Endodermal cell (in vitro differentiated cells): ENCODE results near the gene NIN. TPM values are rescaled to one million over a fixed set of nuclear protein-coding genes. Genes with fewer than 3 reads are reported as not detected.

Experiments
- DNase-seq: peaks from one replicate; pipeline ENCODE4 v3.0.0-alpha.2; 2017
- H3K27ac ChIP-seq: 2 replicates; pipeline ENCODE4 v1.5.1; 2013; ENCODE audit warnings: mild to moderate bottlenecking, low read depth, low read length, moderate library complexity
- H3K27me3 ChIP-seq: 2 replicates; pipeline ENCODE4 v1.6.1; 2013; ENCODE audit warnings: mild to moderate bottlenecking, low read length, moderate library complexity; ENCODE audit not compliant: insufficient read depth, control insufficient read depth, poor library complexity, severe bottlenecking
- H3K36me3 ChIP-seq: 2 replicates; pipeline ENCODE4 v1.7.0; 2013; ENCODE audit warnings: mild to moderate bottlenecking, low read length, moderate library complexity; ENCODE audit not compliant: control insufficient read depth, insufficient read depth
- H3K4me1 ChIP-seq: one replicate; pipeline ENCODE4 v1.7.0; 2013; ENCODE audit warnings: low read length; ENCODE audit not compliant: control insufficient read depth, insufficient read depth
- H3K4me3 ChIP-seq: 2 replicates; pipeline ENCODE4 v1.5.1; 2013; ENCODE audit warnings: mild to moderate bottlenecking, low read length, moderate library complexity
- H3K9ac ChIP-seq: 2 replicates; pipeline ENCODE4 v1.6.1; 2013; ENCODE audit warnings: mild to moderate bottlenecking, low read length, moderate library complexity; ENCODE audit not compliant: poor library complexity, severe bottlenecking; ENCODE audit errors: extremely low read depth
- H3K9me3 ChIP-seq: 2 replicates; pipeline ENCODE4 v1.6.1; 2013; ENCODE audit warnings: mild to moderate bottlenecking, low read length, moderate library complexity; ENCODE audit not compliant: control insufficient read depth
- H3K27ac Mint-ChIP-seq: 2 replicates; pipeline ENCODE4 v1.8.0; 2020; ENCODE audit warnings: mixed read lengths
- H3K27me3 Mint-ChIP-seq: 2 replicates; pipeline ENCODE4 v1.8.0; 2021; ENCODE audit warnings: mild to moderate bottlenecking, mixed read lengths; ENCODE audit not compliant: insufficient read depth
- H3K36me3 Mint-ChIP-seq: 2 replicates; pipeline ENCODE4 v1.8.0; 2020; ENCODE audit warnings: low read depth, mixed read lengths
- H3K4me1 Mint-ChIP-seq: 2 replicates; pipeline ENCODE4 v1.8.0; 2020; ENCODE audit warnings: mixed read lengths
- H3K4me3 Mint-ChIP-seq: 2 replicates; pipeline ENCODE4 v1.8.0; 2020; ENCODE audit warnings: mild to moderate bottlenecking, moderate library complexity, mixed read lengths
- H3K9me3 Mint-ChIP-seq: 2 replicates; pipeline ENCODE4 v1.8.0; 2020; ENCODE audit warnings: mild to moderate bottlenecking, mixed read lengths
- CTCF ChIP-seq: fragments of 200-600 bp; sonication (generic); conservative IDR thresholded peaks from 2 replicates; pipeline ENCODE4 v1.5.0; 2021; ENCODE audit warnings: antibody characterized with exemption, mild to moderate bottlenecking
- WGBS, 2 experiments: methylation state at CpG; one replicate each; pipeline versions ENCODE4 v1.1.5 to v1.1.7; 2013; ENCODE audit warnings: missing lambda C conversion rate in 2 of 2, mixed read lengths in 1 of 2; ENCODE audit not compliant: insufficient coverage in 1 of 2, insufficient read length in 1 of 2; 5-methylcytosine and 5-hydroxymethylcytosine counted together
- total RNA-seq, 2 donors: library from RNA; stranded (reverse); fragmentation: NEBNext Ultra II Directional in 1 of 2; extraction: Animal tissue kit (Norgen Biotek cat#: 25700) in 1 of 2; gene quantifications; 2 replicates in 1 of 2; 3 replicates in 1 of 2; pipeline ENCODE4 v1.2.1, GENCODE V29; 2021

NIN gene
- total RNA-seq, 2 donors from 2014 or later: 3.3 to 4.1 TPM

GRCh38 chr14:50725761-50726160 lies 105.2 kb downstream of the NIN start:
- no peaks in the 10 kb centered on the region for H3K27me3 Mint-ChIP-seq
- no peak for TF ChIP-seq CTCF
- no peak overlapping the region for H3K27ac Mint-ChIP-seq
- H3K4me3 ChIP-seq: no peak overlapping the region
- H3K27me3 ChIP-seq: no peaks in the 10 kb centered on the region
- no peaks in the 10 kb centered on the region for H3K4me1 Mint-ChIP-seq
- 67 to 80% methylated on average over 2 to 4 of the region's 5 CpGs for WGBS, 2 experiments
- no peak for DNase-seq
- H3K9ac ChIP-seq: no peak overlapping the region
- no peaks in the 10 kb centered on the region for H3K36me3 ChIP-seq
- H3K4me1 ChIP-seq: no peaks in the 10 kb centered on the region
- H3K27ac ChIP-seq: no peak overlapping the region
- peaks cover 14% of the 10 kb centered on the region for H3K9me3 Mint-ChIP-seq
- H3K36me3 Mint-ChIP-seq: peaks cover 4% of the 10 kb centered on the region
- no peak overlapping the region for H3K4me3 Mint-ChIP-seq
- H3K9me3 ChIP-seq: no peaks in the 10 kb centered on the region

DNA sequence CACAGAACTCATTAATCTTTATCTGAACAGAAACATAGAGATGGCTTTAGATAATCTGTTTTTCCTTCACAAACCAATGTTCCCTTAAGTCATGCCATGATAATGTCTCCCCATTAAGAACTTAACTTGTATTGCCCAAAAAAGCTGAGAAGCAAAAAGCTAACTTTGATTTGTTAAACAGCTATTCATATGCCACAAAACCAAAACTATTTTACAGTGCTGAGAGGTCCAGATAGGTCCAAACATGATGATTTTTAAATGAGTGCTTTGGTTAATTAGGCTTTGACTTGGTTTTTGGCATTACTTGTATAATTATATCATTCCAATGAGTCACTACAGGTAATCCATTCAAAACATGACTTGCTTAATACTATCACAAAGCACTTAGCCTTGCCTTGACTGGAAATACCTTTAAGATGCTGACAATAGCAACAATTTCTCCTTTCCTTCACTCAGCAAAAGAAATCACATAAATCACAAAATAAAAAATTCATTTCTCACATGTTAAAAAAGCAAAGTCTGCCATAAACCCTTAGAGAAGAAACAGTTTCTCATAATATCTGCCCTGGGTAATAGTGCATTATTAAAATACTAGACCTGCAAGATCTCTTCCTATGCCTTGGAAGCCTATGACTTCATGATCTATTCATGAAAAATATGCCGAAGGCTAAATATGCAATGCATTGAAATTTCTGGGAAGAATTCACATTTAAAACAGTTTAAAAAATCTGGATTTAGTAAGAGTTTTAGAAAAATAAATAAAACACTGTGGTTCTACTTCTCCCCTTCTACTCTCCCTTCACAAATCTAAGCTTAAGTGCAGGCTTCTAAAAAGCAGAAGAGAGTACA lies 110.8 kb downstream of the NIN start:
- Mint-ChIP-seq H3K36me3 (no peaks in the 10 kb centered on the region), H3K27ac (no peak overlapping the region), H3K4me3 (no peak overlapping the region), H3K9me3 (no peaks in the 10 kb centered on the region), H3K4me1 (no peaks in the 10 kb centered on the region), H3K27me3 (no peaks in the 10 kb centered on the region)
- H3K4me3 ChIP-seq: no peak overlapping the region
- H3K27me3 ChIP-seq: no peaks in the 10 kb centered on the region
- H3K9ac ChIP-seq: no peak overlapping the region
- no peak overlapping the region for H3K27ac ChIP-seq
- WGBS, 2 experiments: 86% methylated on average over 1 of the region's 1 CpG; no CpG with 5 or more reads in 1 of the 2 experiments
- no peaks in the 10 kb centered on the region for H3K9me3 ChIP-seq
- no peak for DNase-seq
- H3K4me1 ChIP-seq: no peaks in the 10 kb centered on the region
- no peaks in the 10 kb centered on the region for H3K36me3 ChIP-seq
- no peak for TF ChIP-seq CTCF

- 100% methylated on average over 1 of the region's 1 CpG; no CpG with 5 or more reads in 1 of the 2 experiments for WGBS, 2 experiments
- Mint-ChIP-seq H3K4me1 (no peaks in the 10 kb centered on the region), H3K4me3 (no peak overlapping the region), H3K36me3 (no peaks in the 10 kb centered on the region), H3K27ac (no peak overlapping the region), H3K9me3 (no peaks in the 10 kb centered on the region), H3K27me3 (no peaks in the 10 kb centered on the region)
- Histone ChIP-seq H3K27me3 (no peaks in the 10 kb centered on the region), H3K36me3 (no peaks in the 10 kb centered on the region), H3K9me3 (no peaks in the 10 kb centered on the region), H3K4me3 (no peak overlapping the region), H3K9ac (no peak overlapping the region), H3K27ac (no peak overlapping the region), H3K4me1 (no peaks in the 10 kb centered on the region)
- no peak for TF ChIP-seq CTCF
- no peak for DNase-seq
Observed at GRCh38 chr14:50718949-50719348, 112.0 kb downstream of the NIN start.
